Measurements from ENCODE around the gene SLC36A4. TPM values are rescaled to one million over a fixed set of nuclear protein-coding genes. Genes with fewer than 3 reads are reported as not detected.

Gene SLC36A4
- total and polyA plus RNA-seq, 2 of the 13 experiments (the other 11 are each of a cell fraction or from before 2014, with no cell fraction given) = 7.3 to 9.5 TPM

DNA sequence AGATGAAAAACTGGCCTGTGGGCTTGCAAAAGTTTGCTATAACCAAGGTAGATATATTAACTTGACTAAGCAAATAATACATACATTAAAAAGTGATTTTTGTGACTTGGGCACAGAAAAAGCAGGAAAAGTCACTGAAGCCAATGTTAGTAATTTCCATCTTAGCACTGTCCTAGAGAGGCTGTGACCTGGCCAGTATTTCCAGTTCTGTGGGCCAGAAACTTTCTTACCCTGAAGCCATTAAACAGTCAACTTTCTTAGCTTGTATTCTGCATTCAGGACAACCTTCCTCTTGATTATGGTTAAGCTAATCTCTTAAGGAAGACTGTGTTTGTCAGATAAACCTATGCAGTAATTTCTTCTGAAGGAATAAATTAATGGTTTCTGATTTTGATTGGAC is 22.3 kb upstream of the SLC36A4 start:
- Histone ChIP-seq H3K4me2 (ENCODE audit: low read depth, low read length) (no peak overlapping the region), H3K4me1 (ENCODE audit: insufficient read depth, low read length) (no peaks in the 10 kb centered on the region), H3K36me3 (replicated peaks in 1 of 2; ENCODE audit: control insufficient read depth in 1 of 2, insufficient read depth in 2 of 2, low read length in 2 of 2) (no peaks in the 10 kb centered on the region), H3K79me2 (ENCODE audit: insufficient read depth, low read length) (no peaks in the 10 kb centered on the region), H3K27me3 (ENCODE audit: control insufficient read depth in 1 of 2, insufficient read depth in 2 of 2, low read length in 2 of 2) (peaks cover 1 to 6% of the 10 kb centered on the region in 2 experiments; a peak in 4 of 5 replicates), H2AFZ (ENCODE audit: low read length) (no peak overlapping the region), H3K4me3 (replicated peaks in 1 of 3; ENCODE audit: insufficient read depth in 1 of 3, low read depth in 2 of 3, low read length in 3 of 3) (no peak overlapping the region), H4K20me1 (ENCODE audit: insufficient read depth, low read length) (no peaks in the 10 kb centered on the region), H3K27ac (ENCODE audit: extremely low read length, insufficient read depth, low read length) (no peak overlapping the region), H3K9me3 (ENCODE audit: low read length) (no peaks in the 10 kb centered on the region), H3K9ac (ENCODE audit: insufficient read depth, low read depth, low read length) (no peak overlapping the region)
- DNase-seq (ENCODE audit: low spot score) = no peak
- in situ Hi-C loops (cut with HindIII; ENCODE audit: extremely low pct_ligation_motif_present, low pct_unique_long_range_greater_than_20kb) = loop anchor here (10.0 kb wide), 1 partner anchor 275 kb away; no protein-coding TSS in a partner anchor
- TF ChIP-seq ZNF160 (CRISPR knock-in tag; IDR thresholded peaks at IDR 0.05) (no peak), PPARG (CRISPR knock-in tag; conservative IDR thresholded peaks at IDR 0.05) (no peak), KAT8 (CRISPR knock-in tag; IDR thresholded peaks at IDR 0.05) (no peak), RAD51 (IDR thresholded peaks at IDR 0.05; ENCODE audit: borderline replicate concordance) (no peak), RAD21 (CRISPR knock-in tag; IDR thresholded peaks at IDR 0.05) (no peak), TOE1 (CRISPR knock-in tag; IDR thresholded peaks at IDR 0.05) (no peak), SIN3B (IDR thresholded peaks at IDR 0.05; ENCODE audit: low read length) (no peak), ZKSCAN8 (CRISPR knock-in tag; IDR thresholded peaks at IDR 0.05; ENCODE audit: borderline replicate concordance) (no peak), ZNF562 (CRISPR knock-in tag; IDR thresholded peaks at IDR 0.05; ENCODE audit: borderline replicate concordance) (no peak), CBX2 (IDR thresholded peaks at IDR 0.05; ENCODE audit: low read depth, low read length) (no peak), CBX2 (CRISPR knock-in tag; IDR thresholded peaks at IDR 0.05; ENCODE audit: low read depth) (no peak)
- TF ChIP-seq, protein P1, sequence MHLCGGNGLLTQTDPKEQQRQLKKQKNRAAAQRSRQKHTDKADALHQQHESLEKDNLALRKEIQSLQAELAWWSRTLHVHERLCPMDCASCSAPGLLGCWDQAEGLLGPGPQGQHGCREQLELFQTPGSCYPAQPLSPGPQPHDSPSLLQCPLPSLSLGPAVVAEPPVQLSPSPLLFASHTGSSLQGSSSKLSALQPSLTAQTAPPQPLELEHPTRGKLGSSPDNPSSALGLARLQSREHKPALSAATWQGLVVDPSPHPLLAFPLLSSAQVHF (CRISPR knock-in tag; IDR thresholded peaks at IDR 0.05) = no peak
- TF ChIP-seq, protein P2, sequence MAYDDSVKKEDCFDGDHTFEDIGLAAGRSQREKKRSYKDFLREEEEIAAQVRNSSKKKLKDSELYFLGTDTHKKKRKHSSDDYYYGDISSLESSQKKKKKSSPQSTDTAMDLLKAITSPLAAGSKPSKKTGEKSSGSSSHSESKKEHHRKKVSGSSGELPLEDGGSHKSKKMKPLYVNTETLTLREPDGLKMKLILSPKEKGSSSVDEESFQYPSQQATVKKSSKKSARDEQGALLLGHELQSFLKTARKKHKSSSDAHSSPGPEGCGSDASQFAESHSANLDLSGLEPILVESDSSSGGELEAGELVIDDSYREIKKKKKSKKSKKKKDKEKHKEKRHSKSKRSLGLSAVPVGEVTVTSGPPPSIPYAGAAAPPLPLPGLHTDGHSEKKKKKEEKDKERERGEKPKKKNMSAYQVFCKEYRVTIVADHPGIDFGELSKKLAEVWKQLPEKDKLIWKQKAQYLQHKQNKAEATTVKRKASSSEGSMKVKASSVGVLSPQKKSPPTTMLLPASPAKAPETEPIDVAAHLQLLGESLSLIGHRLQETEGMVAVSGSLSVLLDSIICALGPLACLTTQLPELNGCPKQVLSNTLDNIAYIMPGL (CRISPR knock-in tag; IDR thresholded peaks at IDR 0.05; ENCODE audit: borderline replicate concordance in 1 of 2, low read depth in 1 of 2) = no peak
- no TSS peak for BruUV-seq (replicated peaks)
- ATAC-seq = no peak
- ChIA-PET CTCF (ENCODE audit: low intra/inter-chr PET ratio, low total read pairs) (no interaction called here), POLR2A (no interaction called here)
- FAIRE-seq = no peak
- intact Hi-C loops (cut with micrococcal nuclease; ENCODE audit: unreplicated experiment) = no loop called here

Measured in HepG2 (cell line).